Measurements from ENCODE around the gene MS4A4A.
A peak's percentile ranks its signal among the peaks of the same experiment; 100 is the strongest.

The MS4A4A gene

GRCh38 chr11:60303661-60304060, 23.2 kb downstream of the MS4A4A start:
- no peak for DNase-seq

GRCh38 chr11:60305906-60306619, 25.6 kb downstream of the MS4A4A start:
- no peak for DNase-seq

- DNase-seq: no peak
Measured at GRCh38 chr11:60307507-60308195, 27.2 kb downstream of the MS4A4A start.

GRCh38 chr11:60310407-60310998, 30.0 kb downstream of the MS4A4A start:
- no peak for DNase-seq

- no peak for DNase-seq
Measured at GRCh38 chr11:60314635-60315321, 34.3 kb downstream of the MS4A4A start.

GRCh38 chr11:60315871-60316270, 35.4 kb downstream of the MS4A4A start:
- DNase-seq: no peak

GRCh38 chr11:60316317-60316716, 35.9 kb downstream of the MS4A4A start:
- no peak for DNase-seq

- DNase-seq: no peak
Measured at GRCh38 chr11:60318726-60319125, 38.3 kb downstream of the MS4A4A start.

- no peak for DNase-seq
Measured at GRCh38 chr11:60321051-60321450, 40.6 kb downstream of the MS4A4A start.

GRCh38 chr11:60326955-60327354, 46.5 kb downstream of the MS4A4A start, which contains the start of gene MS4A6E:
Gene MS4A6E (plus strand): TSS chr11:60327255. CDS start chr11:60334896, 7,641 bp downstream.
- DNase-seq: no peak

GRCh38 chr11:60328460-60328859, 48.0 kb downstream of the MS4A4A start:
- no peak for DNase-seq

GRCh38 chr11:60332846-60333245, 52.4 kb downstream of the MS4A4A start:
- DNase-seq: no peak

GRCh38 chr11:60334005-60334620, 53.6 kb downstream of the MS4A4A start:
- DNase-seq: peak; percentile 61

GRCh38 chr11:60336767-60337391, 56.4 kb downstream of the MS4A4A start:
- no peak for DNase-seq

GRCh38 chr11:60338053-60338452, 57.6 kb downstream of the MS4A4A start:
- no peak for DNase-seq

- DNase-seq: no peak
Measured at GRCh38 chr11:60339356-60339755, 58.9 kb downstream of the MS4A4A start.

- DNase-seq: no peak
Measured at GRCh38 chr11:60343094-60343704, 62.7 kb downstream of the MS4A4A start.

- no peak for DNase-seq
Measured at GRCh38 chr11:60344146-60344545, 63.7 kb downstream of the MS4A4A start.

- DNase-seq: no peak
Measured at GRCh38 chr11:60345489-60345888, 65.0 kb downstream of the MS4A4A start.

- no peak for DNase-seq
Measured at GRCh38 chr11:60347084-60347797, 66.8 kb downstream of the MS4A4A start.

- DNase-seq: no peak
Measured at GRCh38 chr11:60348116-60348515, 67.7 kb downstream of the MS4A4A start.

Data from activated CD8-positive, alpha-beta memory T cell treated with anti-CD3 and anti-CD28 coated beads, Interleukin-2, amount 50 U/mL, for 4 hours (primary cell).